ENCODE measurements around the gene OR1J2. TPM values are rescaled to one million over a fixed set of nuclear protein-coding genes. Genes with fewer than 3 reads are reported as not detected.

The OR1J2 gene
- total RNA-seq: not detected

GRCh38 chr9:122510502-122510901 is at the start of gene OR1J2:
TSS of gene OR1J2 (plus strand) at chr9:122510802. CDS start at chr9:122510802, 0 bp downstream.
- Histone ChIP-seq H3K9me3 (no peaks in the 10 kb centered on the region), H3K27me3 (replicated peaks; ENCODE audit: insufficient read depth) (no peaks in the 10 kb centered on the region), H3K4me3 (no peak within 1 kb of the TSS), H3K27ac (no peak within 1 kb of the TSS), H3K4me1 (replicated peaks) (no peaks in the 10 kb centered on the region), H3K36me3 (no peaks in the 10 kb centered on the region)
- WGBS: 84% methylated on average over 6 of the region's 6 CpGs
- intact Hi-C loops (cut with DNase I): no loop called here
- TF ChIP-seq POLR2A (IDR thresholded peaks at IDR 0.05): no peak
- TF ChIP-seq POLR2AphosphoS5 (IDR thresholded peaks at IDR 0.05): no peak
- no peak for TF ChIP-seq CTCF (IDR thresholded peaks at IDR 0.05)
- no peak for DNase-seq (ENCODE audit: low spot score)

- no peaks in the 10 kb centered on the region for H3K36me3 ChIP-seq
- no peaks in the 10 kb centered on the region for H3K4me1 ChIP-seq (replicated peaks)
- TF ChIP-seq CTCF (IDR thresholded peaks at IDR 0.05) (no peak), POLR2A (IDR thresholded peaks at IDR 0.05) (no peak), POLR2AphosphoS5 (IDR thresholded peaks at IDR 0.05) (no peak)
- no peak overlapping the region for H3K27ac ChIP-seq
- no peaks in the 10 kb centered on the region for H3K9me3 ChIP-seq
- intact Hi-C loops (cut with DNase I): loop anchor here (2.0 to 10.0 kb wide), 3 partner anchors 347 to 891 kb away; partner anchors contain the start of gene CRB2
- no peak for DNase-seq (ENCODE audit: low spot score)
- 82% methylated on average over 10 of the region's 10 CpGs for WGBS
- no peak overlapping the region for H3K4me3 ChIP-seq
- H3K27me3 ChIP-seq (replicated peaks; ENCODE audit: insufficient read depth): no peaks in the 10 kb centered on the region
These were observed 46.6 kb upstream of the OR1J2 start for GRCh38 chr9:122463828-122464632.

GRCh38 chr9:122464633-122465567 is 45.7 kb upstream of the OR1J2 start:
- Histone ChIP-seq H3K36me3 (no peaks in the 10 kb centered on the region), H3K9me3 (no peaks in the 10 kb centered on the region), H3K27me3 (replicated peaks; ENCODE audit: insufficient read depth) (no peaks in the 10 kb centered on the region), H3K4me3 (peak overlapping the region; percentile 17 to 18), H3K27ac (peak overlapping the region in 1 of 2 donors; percentile 21), H3K4me1 (replicated peaks) (no peaks in the 10 kb centered on the region)
- WGBS: 7% methylated on average over 10 of the region's 10 CpGs
- peak; percentile 90 for TF ChIP-seq POLR2AphosphoS5 (IDR thresholded peaks at IDR 0.05)
- TF ChIP-seq POLR2A (IDR thresholded peaks at IDR 0.05): no peak
- peak; percentile 48 to 96 (median 90) for TF ChIP-seq CTCF (IDR thresholded peaks at IDR 0.05)
- DNase-seq (ENCODE audit: low spot score): peak; percentile 92
- intact Hi-C loops (cut with DNase I): loop anchor here (2.0 to 10.0 kb wide), 3 partner anchors 346 to 890 kb away; partner anchors contain the start of gene CRB2

- H3K36me3 ChIP-seq: no peaks in the 10 kb centered on the region
- no peak for TF ChIP-seq POLR2AphosphoS5 (IDR thresholded peaks at IDR 0.05)
- no peak for DNase-seq (ENCODE audit: low spot score)
- H3K27ac ChIP-seq: no peak overlapping the region
- no peaks in the 10 kb centered on the region for H3K27me3 ChIP-seq (replicated peaks; ENCODE audit: insufficient read depth)
- WGBS: 89% methylated on average over 3 of the region's 3 CpGs
- no peaks in the 10 kb centered on the region for H3K9me3 ChIP-seq
- no peaks in the 10 kb centered on the region for H3K4me1 ChIP-seq (replicated peaks)
- no peak overlapping the region for H3K4me3 ChIP-seq
- intact Hi-C loops (cut with DNase I): loop anchor here (10.0 kb wide), 2 partner anchors 508 to 888 kb away; partner anchors contain the start of gene CRB2
These were observed 44.1 kb upstream of the OR1J2 start for GRCh38 chr9:122466456-122466855.

- 68% methylated on average over 4 of the region's 4 CpGs for WGBS
- DNase-seq (ENCODE audit: low spot score): no peak
- Histone ChIP-seq H3K27ac (no peak overlapping the region), H3K27me3 (replicated peaks; ENCODE audit: insufficient read depth) (no peaks in the 10 kb centered on the region), H3K36me3 (no peaks in the 10 kb centered on the region), H3K4me1 (replicated peaks) (no peaks in the 10 kb centered on the region), H3K4me3 (no peak overlapping the region), H3K9me3 (no peaks in the 10 kb centered on the region)
- no peak for TF ChIP-seq POLR2AphosphoS5 (IDR thresholded peaks at IDR 0.05)
- no peak for TF ChIP-seq CTCF (IDR thresholded peaks at IDR 0.05)
- no peak for TF ChIP-seq POLR2A (IDR thresholded peaks at IDR 0.05)
- intact Hi-C loops (cut with DNase I): loop anchor here (10.0 kb wide), 2 partner anchors 506 to 886 kb away; partner anchors contain the start of gene CRB2
These were observed 41.9 kb upstream of the OR1J2 start for GRCh38 chr9:122468735-122469134.

Data from prostate gland (tissue), 2 donors.